Erythroblast (primary cell): ENCODE measurements around the gene BLTP3B.

Source experiments
- DNase-seq, 2 experiments: peaks; one replicate each; lab custom pipeline; 2025; lab: John Stamatoyannopoulos, UW
- GATA1 ChIP-seq: IDR thresholded peaks from 2 replicates; pipeline ENCODE4 v1.6.1; 2011; ENCODE audit warnings: low read depth, mild to moderate bottlenecking, control low read depth, low read length, moderate library complexity
- POLR2A ChIP-seq: IDR thresholded peaks from 2 replicates; pipeline ENCODE4 v1.6.1; 2011; ENCODE audit warnings: mild to moderate bottlenecking, low read length

Gene BLTP3B

DNA sequence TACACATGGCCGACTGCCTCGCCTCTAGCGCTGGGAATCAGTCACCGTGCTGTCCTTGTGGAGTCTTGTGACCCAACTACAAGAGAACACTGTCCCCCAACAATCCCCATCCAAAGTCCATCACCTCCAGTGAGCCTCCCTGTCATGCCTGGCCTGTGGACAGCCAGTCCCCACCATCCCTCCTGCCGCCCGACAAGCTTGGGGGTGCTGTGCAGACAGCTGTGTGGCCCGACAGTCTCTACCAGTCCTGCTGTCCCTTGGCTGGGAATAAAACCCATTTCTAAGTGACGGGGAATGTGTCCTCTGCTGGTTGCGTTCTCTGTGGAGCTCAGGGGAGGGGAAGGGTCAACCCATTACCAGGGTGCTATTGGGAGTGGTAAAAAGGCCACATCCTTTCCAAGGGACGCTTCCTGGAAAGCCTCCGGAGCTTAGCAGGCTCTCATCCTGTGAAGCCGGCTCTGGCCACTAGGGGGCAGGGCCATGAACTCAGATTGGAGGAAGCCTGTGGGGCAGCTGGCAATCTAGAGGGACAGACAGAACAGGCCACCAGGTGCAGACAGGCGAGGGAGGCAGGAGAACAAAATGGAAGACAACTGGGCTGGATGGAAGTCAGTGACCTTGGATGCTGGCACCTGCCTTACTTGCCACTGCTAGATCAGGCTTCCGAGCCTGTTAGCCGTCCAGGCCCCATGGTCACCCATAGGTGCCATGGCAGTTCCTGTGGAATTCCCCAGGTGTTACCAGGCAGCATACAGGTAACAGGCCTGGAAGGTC is 12.0 kb upstream of the BLTP3B start:
- peak; percentile 77 to 81 for DNase-seq
- TF ChIP-seq POLR2A (no peak), GATA1 (no peak)

DNA sequence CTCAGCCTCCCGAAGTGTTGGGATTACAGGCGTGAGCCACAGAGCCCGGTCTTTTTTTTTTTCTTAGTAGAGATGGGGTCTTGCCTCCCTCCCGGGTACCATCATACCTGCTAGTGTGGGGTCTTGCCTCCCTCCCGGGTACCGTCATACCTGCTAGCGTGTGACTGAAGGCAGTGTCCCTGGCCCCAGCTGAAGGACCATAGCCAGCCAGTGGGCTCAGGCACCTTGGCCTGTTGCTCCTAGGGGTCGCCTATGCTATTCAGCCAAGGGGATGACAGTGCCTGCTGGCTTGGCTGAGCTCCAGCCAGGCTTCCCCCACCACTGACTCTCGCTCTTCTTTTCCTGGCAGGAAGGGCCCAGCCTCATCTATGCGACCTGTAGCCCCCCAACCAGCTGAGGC is 10.5 kb upstream of the BLTP3B start:
- TF ChIP-seq GATA1, result no peak
- no peak for TF ChIP-seq POLR2A
- DNase-seq, result no peak

DNA sequence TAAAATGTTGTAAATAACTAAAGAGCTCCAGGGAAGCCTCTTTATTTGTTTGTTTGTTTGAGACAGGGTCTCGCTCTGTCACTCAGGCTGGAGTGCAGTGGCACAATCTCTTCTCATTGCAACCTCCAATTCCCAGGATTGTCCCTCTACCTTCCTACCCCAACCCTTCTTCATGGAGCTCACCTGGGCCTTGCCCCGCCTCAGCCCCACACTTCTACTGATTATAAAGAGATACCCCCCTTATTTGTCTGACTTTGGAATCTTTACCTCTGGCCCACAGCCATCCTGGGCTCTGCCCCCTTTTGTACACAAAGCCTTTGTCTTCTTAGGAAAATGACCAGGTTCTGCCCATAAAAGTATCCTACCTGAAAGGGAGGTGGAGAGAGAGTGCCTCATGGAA is 9.1 kb upstream of the BLTP3B start:
- no peak for DNase-seq
- TF ChIP-seq GATA1 (no peak), POLR2A (no peak)

DNA sequence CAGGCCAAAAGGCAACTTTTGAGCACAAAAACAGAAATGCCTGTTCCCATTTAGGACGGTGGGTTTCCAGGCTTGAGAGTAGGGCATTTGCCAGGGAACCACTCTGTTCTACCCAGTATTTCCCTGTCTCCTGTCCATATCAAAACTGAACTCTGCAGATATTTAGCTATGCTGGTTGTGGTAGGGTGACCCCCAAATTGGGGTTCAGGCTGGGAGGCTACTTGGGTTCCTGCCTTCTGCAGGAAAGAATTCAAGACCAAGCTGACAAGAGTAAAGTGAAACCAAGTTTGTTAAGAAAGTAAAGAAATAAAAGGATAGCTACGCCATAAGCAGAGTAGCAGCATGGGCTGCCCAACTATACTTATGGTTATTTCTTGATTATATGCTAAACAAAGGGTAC is 3.6 kb upstream of the BLTP3B start:
- TF ChIP-seq POLR2A, result no peak
- TF ChIP-seq GATA1, result no peak
- no peak for DNase-seq

DNA sequence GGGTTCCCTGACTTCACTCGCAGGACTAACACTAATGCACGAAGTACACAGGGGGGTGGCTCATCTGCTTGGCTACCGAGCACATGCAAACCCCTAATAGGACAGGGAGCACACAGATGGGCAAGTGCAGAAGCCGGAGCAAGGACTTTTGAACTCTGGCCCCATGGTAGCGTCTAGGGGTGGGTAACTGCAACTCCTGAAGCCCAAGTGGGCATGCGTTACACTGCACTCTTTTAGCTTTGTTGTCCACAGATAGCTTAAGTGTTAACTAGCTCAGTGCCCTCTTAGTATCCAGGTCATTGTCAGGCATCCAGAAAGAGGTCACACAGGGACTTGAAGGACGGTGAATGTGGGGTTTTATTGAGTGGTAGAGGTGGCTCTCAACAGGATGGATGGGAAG is 3.0 kb upstream of the BLTP3B start:
- TF ChIP-seq GATA1 (no peak), POLR2A (no peak)
- no peak for DNase-seq

DNA sequence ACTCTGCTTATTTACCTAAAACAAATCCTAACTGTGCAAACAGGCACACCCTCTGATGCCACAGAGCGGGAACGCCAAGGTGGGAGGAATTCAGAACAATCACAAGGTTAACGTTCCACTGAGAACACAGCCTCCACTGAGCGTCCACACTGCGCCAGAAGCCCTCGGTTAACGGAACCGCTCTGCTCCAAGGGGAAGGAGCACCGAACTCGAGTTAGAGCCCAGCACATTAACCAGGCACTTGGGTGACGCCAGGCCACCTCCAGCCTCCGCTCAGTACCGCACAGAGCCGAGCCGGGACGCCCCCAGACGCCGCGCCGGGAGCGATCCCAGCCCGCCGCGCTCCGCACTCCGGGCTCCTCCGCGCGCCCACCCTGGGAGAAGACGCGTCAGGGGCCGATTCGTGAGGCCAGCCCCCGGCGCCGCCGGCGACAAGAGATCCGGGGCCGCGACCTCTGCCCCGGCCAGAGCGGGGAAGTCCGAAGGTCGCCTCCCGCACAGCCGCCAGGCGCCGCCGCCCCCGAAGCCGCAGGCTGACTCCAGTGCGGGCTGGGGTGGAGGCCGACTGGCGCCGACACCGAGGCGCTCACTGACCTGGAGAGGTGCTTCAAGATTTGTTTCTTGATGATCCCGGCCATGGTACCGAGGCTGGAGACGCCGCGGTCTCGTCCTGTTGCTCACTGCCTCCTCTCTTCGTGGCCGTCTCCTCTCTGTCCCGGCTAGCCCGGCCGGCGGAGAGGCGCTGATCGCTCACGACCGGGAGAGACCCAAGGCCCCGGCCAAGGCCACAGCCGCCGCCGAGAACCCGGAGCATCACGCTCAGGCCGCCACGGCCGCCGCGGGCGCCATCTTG is 450 bp downstream of the BLTP3B start:
- peak; percentile 72 for TF ChIP-seq POLR2A
- no peak for TF ChIP-seq GATA1
- peak; percentile 72 to 82 for DNase-seq

DNA sequence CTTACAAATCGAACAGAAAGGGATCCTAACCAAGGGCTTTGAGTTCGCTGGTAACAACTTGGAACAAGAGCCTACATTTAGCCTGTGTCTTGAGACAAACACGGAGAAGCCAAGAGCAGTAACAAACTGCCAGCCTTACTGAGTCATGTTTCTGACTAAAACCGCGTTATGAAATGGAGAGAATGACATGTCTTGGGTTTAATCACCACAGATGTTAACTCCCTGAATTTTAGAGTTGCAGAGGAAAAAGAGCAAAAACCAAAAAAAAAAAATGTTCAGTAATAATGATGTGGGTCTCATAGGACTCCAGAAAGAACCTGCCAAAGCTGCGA is 1.0 kb downstream of the BLTP3B start:
- DNase-seq, result peak; percentile 67 to 83
- peak; percentile 48 for TF ChIP-seq POLR2A
- no peak for TF ChIP-seq GATA1

DNA sequence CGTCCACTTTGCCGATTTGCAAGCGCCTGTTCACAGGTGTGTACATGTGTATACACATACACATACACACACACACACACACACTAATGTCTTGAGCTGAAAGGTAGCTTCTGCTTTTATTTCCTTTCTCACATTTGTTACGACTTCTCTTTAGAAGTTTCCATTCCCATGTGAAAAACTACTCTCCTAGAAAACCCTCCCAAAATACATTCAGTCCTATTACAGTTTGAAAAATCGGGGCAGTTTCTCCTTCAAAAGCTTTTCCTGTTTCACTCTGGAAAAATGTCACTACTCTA is 3.9 kb downstream of the BLTP3B start:
- TF ChIP-seq GATA1 (no peak), POLR2A (no peak)
- DNase-seq, result no peak

DNA sequence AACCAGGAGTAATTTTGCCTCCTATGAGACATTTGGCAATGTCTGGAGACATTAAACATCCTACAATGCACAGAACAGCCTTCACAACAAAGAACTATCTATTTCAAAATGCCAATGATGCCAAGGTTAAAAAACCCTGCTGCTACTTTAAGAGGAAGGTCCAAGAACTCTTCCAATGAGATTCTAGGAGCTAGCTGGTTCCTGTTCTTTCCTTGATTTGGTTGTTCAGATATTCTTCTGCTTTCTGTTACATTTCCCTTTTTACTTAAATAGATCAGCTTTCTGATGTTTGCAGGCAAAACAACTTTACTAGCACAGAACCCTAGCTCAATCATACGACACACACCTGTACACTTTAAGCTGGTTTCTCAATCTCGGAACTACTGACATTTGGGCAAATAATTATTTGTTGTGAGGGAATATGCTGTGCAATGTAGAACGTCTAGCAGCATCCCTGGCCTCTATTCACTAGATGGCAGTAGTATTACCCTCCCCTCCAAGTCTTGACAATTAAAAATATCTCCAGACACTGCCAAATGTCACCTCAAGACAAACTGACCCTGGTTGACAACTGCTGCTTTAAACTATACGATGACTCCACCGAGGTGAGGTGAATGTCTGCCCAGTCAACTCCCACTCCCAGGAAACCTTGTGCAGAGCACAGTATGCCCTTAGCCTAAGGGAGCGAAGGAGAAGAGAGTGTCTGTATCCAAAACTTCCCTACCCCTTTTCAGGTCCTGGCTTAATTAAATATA is 4.4 kb downstream of the BLTP3B start:
- DNase-seq, result peak; percentile 28 to 32
- no peak for TF ChIP-seq GATA1

DNA sequence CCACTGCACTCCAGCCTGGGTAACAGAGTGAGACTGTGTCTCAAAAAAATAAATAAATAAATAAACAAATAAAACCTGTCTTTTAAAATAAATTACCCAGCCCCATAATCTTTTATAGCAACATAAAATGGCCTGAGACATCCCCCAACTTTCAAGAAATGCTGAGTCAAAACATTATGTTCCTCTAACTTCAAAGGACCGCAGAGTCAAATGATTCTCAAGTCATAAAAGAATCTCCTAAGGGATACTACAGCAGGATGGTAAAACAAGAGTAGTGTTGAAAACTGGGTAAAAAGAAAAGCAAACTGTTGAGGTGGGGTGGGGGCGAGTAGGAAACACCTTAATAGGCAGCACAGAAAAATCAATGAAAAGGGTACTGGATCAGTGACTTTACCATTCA is 9.5 kb downstream of the BLTP3B start:
- DNase-seq, result no peak
- TF ChIP-seq POLR2A (no peak), GATA1 (no peak)

DNA sequence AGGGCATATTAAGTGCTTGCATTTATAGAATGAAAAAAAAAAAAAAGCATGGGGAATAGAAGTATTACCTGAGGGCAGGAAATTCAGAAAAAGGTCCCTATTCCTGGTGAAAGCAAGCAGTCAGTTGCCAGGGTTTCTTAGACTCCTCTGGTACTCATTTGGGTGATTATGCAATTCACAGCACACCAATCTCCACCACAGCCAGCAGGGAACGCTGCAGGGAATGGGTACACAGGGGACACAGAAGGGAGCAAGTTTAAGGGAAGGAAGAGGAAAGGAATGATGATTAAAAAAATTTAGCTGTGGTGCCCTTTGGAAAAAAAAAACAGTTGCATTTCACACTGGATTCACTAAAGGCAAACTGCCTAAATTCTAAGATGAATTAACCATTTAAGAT is 14.2 kb downstream of the BLTP3B start:
- no peak for TF ChIP-seq GATA1
- TF ChIP-seq POLR2A, result no peak
- peak; percentile 23 to 46 for DNase-seq

DNA sequence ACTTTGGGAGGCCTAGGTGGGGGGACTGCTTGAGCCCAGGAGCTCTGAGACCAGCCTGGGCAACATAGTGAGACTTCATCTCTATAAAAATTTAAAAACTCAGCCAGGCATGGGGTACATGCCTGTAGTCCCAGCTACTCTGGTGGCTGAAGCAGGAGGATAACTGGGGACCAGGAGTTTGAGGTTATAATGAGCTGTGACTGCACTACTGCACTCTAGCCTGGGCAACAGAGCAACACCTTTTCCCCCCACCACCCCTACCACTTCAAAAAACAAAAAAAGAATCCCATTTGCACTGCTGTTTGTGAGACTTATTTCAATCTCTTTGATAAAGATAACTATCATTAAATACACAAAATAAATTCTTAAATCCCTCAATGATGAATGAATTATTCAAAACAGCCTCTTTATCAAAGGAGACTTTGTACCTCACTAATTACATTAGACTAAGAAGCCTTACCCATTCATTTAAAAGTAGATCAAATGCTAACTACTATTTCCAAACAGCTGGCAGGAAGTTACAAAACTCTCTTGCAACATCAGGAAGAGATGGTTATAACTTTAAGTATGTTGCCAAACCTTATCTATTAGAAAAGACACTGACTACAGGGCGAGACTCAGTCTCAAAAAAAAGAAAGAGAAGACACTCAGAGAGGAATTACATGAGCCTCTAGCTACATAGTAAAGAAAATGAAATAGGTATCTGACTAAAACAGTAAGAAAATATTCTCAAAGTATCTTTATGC is 14.7 kb downstream of the BLTP3B start:
- peak; percentile 10 to 50 for DNase-seq
- TF ChIP-seq GATA1, result no peak
- no peak for TF ChIP-seq POLR2A

DNA sequence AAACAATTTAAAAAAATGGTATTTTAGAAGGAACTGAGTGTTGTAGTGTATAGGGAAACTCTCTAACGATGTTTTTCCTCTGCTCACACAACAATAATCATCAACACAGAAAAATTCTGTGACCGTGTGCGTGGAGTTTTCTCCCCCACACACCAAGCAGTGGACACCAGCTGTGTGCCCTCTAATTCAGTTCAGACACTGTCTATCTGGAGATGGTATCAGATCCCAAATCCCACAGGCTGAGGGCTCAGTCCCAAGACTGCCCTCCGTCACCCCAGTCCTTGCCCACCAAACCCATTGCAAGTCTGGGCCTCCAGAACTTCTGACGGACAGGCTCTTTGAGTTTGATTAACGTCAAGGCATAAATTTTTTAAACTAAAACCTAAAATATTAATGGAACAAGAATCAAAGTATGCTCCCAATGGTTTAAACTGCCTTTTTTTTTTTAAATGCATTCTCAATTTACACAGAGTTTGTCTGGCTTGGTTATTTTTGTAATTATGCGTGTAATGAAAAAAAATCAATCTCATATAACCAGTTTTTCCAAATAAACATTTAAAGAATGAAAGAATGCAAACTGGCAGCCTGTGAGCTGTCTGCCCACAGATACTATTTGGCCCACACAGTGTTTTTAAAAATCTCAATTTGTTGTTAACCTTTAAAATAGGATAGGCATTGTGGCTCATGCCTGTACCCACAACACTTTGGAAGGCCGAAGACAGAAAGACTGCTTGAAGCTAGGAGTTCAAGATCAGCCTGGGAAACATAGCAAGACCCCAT is 19.2 kb downstream of the BLTP3B start:
- TF ChIP-seq GATA1 (no peak), POLR2A (no peak)
- DNase-seq, result no peak

DNA sequence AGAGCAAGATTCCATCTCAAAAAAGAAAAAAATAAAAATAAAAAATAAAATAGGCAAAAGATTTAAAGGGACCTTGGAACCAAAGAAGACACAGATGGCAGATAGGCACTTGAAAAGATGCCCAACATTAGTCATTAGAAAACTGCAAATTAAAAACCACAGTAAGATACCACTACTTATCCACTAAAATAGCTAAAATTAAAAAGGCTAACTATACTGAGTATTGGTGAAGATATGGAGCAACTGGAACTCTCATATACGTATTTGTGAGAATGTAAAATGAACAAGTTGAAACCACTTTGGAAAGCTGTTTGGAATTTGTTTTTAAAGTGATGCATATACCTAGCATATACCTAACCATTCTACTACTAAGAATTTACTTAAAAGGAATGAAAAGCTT is 22.3 kb downstream of the BLTP3B start:
- DNase-seq, result no peak
- TF ChIP-seq GATA1, result no peak
- TF ChIP-seq POLR2A, result no peak
